ENCODE measurements around the gene EPB41L5.
"Not testable (repeated sequence)": the region's sequence is repeated elsewhere in the genome, so short reads cannot be mapped to it uniquely, and the experiment has no call there.

EPB41L5 gene

GRCh38 chr2:120100627-120101026 is 87.8 kb downstream of the EPB41L5 start:
- no peak for DNase-seq (ENCODE audit: low read depth)

DNA sequence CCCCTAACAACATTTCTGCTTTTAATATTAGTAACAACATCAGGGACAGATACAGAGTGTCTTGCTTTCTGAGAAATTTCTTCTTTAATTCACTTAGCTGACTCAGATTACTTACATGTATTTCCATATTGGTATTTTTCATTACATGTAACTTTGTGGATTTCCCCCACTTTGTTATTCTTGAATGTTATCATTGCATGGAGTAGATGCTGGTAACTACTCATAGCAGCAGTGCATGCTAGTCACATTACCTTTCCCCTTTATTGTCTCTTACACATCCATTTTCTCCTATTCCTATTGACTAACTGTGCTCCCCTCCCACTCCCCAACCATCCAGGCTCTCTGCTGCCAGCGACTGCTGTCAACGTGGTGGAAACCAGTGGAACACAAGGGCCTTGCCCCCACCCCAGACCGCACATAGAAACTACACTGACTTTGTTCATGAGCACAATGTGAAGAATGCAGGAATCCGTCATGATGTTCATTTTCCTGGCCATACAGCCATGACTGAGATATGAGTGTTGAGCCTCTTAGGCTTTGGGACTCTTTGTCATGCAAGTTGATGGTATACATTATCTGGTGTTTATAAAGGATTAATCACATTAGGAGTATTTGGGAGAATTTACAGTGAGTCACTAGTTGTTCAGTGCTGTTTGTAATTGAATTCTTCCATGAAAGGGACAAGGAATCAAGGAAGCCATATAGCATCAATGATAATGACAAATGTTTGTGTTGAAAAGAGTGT is 91.0 kb downstream of the EPB41L5 start:
- DNase-seq (ENCODE audit: low read depth) = peak; percentile 89

- DNase-seq (ENCODE audit: low read depth) = no peak
Observed at GRCh38 chr2:120104772-120105171, 91.9 kb downstream of the EPB41L5 start.

GRCh38 chr2:120105360-120105759 is 92.5 kb downstream of the EPB41L5 start:
- peak; percentile 17 for DNase-seq (ENCODE audit: low read depth)

DNA sequence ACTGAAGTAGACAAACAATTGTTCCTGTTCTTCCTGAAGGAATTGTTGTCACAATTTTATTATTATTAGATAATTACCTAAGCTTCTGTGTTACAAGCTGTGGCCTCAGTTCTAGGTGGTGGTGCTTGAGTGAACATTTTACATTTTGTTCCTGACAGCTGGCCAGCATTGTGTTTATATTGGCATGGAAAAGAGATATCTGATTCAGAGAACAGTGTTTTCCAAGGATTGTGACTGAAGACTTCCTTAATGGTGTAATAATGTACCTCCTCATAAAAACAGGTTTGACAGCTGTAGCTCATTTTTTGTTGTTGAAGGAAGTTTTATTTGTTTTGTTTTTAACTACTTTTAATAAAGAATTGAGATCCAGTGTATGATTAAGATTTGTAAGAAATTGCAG is 95.2 kb downstream of the EPB41L5 start:
- DNase-seq (ENCODE audit: low read depth) = peak; percentile 70

DNA sequence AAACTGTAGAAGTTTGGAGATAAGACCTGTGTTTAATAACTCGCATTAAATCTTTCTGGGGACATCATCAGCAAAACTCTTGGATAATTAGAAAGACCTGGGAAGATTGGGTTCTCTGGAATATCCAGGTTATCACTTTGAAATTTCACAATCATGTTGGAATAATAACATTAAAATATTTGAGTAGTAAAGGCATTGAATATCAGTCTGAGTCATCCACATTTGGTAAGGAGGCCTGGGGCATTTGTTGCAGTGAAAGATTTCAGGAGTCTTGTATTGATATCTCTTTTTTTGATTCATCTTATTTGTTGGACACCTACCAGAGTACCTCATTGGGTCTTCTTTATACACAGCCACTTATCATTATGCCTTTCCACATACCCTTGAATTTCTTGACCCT is 95.9 kb downstream of the EPB41L5 start:
- DNase-seq (ENCODE audit: low read depth) = peak; percentile 39

GRCh38 chr2:120109186-120110061 is 96.5 kb downstream of the EPB41L5 start:
- peak; percentile 57 for DNase-seq (ENCODE audit: low read depth)

- DNase-seq (ENCODE audit: low read depth) = no peak
Observed at GRCh38 chr2:120110062-120110362, 97.1 kb downstream of the EPB41L5 start.

- no peak for DNase-seq (ENCODE audit: low read depth)
Observed at GRCh38 chr2:120110507-120110906, 97.6 kb downstream of the EPB41L5 start.

DNA sequence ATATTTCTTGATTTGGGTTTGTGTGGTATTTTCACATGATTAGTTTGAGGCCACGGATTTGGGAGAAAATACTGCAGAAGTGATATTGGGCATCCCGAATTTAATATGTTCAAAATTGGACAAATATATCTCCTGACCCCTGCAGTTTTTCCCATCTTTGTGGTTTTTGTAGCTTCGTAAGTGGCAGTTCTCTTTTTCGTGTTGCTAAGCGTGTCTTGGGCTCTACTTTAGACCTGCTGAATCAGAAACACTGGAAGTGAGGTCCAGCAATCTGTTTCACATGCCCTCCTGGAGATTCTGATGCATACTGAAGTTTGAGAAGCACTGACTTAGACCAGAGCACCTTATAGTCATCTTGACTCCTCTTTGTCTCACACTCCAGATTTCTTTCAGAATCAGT is 98.3 kb downstream of the EPB41L5 start:
- no peak for DNase-seq (ENCODE audit: low read depth)

- DNase-seq (ENCODE audit: low read depth) = no peak
Observed at GRCh38 chr2:120118018-120118417, 105.1 kb downstream of the EPB41L5 start.

- no peak for DNase-seq (ENCODE audit: low read depth)
Observed at GRCh38 chr2:120118471-120118870, 105.6 kb downstream of the EPB41L5 start.

GRCh38 chr2:120121337-120121736 is 108.5 kb downstream of the EPB41L5 start:
- not testable (repeated sequence) for DNase-seq (ENCODE audit: low read depth)

GRCh38 chr2:120123090-120123489 is 110.2 kb downstream of the EPB41L5 start:
- DNase-seq (ENCODE audit: low read depth) = no peak

DNA sequence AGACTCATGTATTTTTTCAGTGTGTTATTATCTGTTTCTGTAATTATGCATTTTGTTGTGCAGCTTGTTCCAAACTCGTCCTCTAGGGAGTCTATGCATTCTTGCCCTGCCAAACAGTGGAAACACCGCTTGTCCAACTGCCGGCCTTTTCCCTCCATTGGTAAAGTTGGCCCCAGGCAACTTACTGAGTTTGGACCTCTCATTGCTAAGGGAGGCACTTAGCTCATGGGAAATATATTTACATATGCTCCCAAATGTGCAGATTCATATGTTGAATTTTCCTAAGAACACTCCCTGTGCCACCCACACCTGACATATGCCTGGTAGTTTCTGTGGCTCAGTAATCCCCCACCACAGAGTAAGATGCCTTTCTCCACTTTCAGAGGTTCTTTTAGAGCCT is 112.3 kb downstream of the EPB41L5 start:
- no peak for DNase-seq (ENCODE audit: low read depth)

DNA sequence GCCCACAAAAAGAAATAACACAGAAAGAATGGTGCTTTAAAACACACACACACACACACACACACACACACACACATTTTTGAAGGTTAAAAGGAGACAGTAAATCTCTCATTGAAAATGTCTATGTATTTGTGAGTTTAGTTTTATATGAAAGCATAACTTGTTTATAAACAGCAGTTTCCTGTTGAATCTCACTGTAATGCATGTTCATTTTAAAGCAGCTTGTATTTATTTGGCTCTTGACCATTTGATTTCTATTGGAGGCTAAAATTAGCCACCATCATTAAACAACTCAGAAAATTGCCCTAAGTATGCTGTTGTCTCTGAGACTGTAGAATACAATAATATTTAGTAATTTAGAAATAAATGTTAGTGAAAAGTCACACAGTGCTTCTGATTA is 115.3 kb downstream of the EPB41L5 start:
- DNase-seq (ENCODE audit: low read depth) = no peak

DNA sequence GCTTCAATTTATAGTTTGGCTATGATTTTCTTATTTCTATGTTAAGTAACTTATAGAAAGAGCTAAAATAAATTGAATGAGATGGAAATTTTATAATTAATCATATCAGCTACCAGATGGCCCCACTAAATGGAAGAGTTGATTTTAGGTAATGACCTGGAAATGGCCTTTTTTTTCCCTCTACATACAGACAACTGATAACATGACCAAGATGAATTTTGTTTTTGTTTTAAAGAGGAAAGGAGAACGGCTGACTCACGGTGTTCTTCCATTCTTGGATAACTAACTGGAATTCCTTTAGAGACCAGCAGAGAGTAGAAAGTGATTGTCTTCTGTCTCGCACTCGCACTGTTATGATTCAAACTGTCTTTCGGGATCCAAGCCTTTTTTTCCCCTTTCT is 119.3 kb downstream of the EPB41L5 start:
- peak; percentile 93 for DNase-seq (ENCODE audit: low read depth)

DNA sequence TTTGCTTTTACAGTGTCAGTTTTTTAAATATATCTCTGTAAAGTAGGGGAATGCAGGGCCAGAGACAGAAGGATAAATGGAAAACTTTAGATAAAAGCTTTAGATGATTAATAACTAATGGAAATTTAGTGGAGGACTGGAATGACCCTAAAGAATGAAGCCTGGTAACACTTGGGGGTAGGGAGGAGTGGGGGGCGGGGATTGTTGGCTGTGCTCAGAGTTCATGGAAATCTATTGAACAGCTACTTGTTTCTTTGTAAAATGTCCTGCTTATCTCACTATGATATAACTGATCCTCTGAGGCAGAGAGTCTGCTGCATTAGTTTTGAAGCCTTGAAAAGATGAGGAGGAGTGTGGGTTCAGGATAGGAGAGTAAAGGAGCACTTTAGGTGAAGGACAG is 119.8 kb downstream of the EPB41L5 start:
- DNase-seq (ENCODE audit: low read depth) = peak; percentile 50

- DNase-seq (ENCODE audit: low read depth) = peak; percentile 76
Observed at GRCh38 chr2:120133572-120134244, 120.8 kb downstream of the EPB41L5 start.

- peak; percentile 95 for DNase-seq (ENCODE audit: low read depth)
Observed at GRCh38 chr2:120134263-120134662, 121.4 kb downstream of the EPB41L5 start.

DNA sequence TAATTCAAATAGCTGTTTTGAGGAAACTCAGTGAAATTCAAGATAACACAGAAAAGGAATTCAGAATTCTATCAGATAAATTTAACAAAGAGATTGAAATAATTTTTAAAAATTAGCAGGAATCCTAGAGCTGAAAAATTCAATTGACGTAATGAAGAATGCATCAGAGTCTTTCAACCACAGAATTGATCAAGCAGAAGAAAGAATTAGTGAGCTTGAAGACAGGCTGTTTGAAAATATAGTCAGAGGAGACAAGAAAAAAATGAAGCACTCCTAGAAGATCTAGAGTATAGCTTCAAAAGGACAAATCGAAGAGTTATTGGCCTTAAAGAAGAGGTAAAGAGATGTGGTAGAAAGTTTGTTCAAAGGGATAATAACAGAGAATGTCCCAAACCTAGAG is 122.1 kb downstream of the EPB41L5 start:
- not testable (repeated sequence) for DNase-seq (ENCODE audit: low read depth)

DNA sequence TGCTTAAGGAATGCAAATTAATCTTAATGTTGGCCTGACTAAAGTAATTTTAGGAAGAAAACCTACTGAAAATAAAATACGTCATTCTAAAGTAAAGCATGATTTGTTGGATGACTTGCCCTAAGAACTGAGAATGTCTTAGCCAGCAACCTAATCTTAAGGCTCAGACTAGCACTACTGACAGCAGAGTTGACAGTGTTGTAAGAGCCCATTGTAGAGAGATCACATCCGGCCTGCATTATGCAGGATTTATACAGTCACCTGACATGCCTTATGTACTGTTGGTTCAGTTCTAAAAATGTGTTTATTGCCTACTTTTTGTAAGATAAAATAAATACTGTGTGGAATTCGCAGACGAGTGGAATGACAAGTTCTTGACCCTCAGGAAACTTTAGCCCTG is 128.0 kb downstream of the EPB41L5 start:
- no peak for DNase-seq (ENCODE audit: low read depth)
